ENCODE data around the gene GNPTAB.

- no peak for TF ChIP-seq MXI1 (IDR thresholded peaks at IDR 0.05; ENCODE audit: borderline replicate concordance, low read depth, low read length)
- no peak for TF ChIP-seq CTCF (conservative IDR thresholded peaks at IDR 0.05; ENCODE audit: low read depth, low read length)
- no peak for TF ChIP-seq ELK1 (IDR thresholded peaks at IDR 0.05; ENCODE audit: borderline replicate concordance, low read depth, low read length)
- TF ChIP-seq RFX5 (IDR thresholded peaks at IDR 0.05; ENCODE audit: low read depth, low read length): no peak
- TF ChIP-seq POLR2A (IDR thresholded peaks at IDR 0.05; ENCODE audit: low read depth, low read length): no peak
- TF ChIP-seq CEBPB (IDR thresholded peaks at IDR 0.05; ENCODE audit: low read depth, low read length): no peak
- no peak for TF ChIP-seq USF2 (IDR thresholded peaks at IDR 0.05; ENCODE audit: low read depth, low read length)
- no peak for TF ChIP-seq SMC3 (IDR thresholded peaks at IDR 0.05; ENCODE audit: low read depth, low read length)
- TF ChIP-seq CHD1 (IDR thresholded peaks at IDR 0.05; ENCODE audit: low read depth, low read length): no peak
Observed at GRCh38 chr12:101697930-101698799, 132.6 kb downstream of the GNPTAB start.
